Skin epidermis (tissue), 12 donors: ENCODE data around the gene GMPR2.

ENCODE experiments used
- H3K27ac ChIP-seq, 21 experiments: fragments of 200-600 bp; sonication (generic) in 11 of 21; one replicate each; pipeline ENCODE4 v1.5.0; 2020; ENCODE audit warnings: mild to moderate bottlenecking in 3 of 21, inconsistent platforms in 2 of 21, moderate library complexity in 2 of 21
- H3K4me3 ChIP-seq, 7 experiments: fragments of 200-600 bp; sonication (generic) in 2 of 7; one replicate each; pipeline ENCODE4 v1.5.0; 2020; ENCODE audit warnings: inconsistent platforms in 2 of 7, mild to moderate bottlenecking in 2 of 7, moderate library complexity in 1 of 7

GMPR2 gene

GRCh38 chr14:24261256-24261968 is 28.7 kb downstream of the GMPR2 start:
- H3K4me3 ChIP-seq, result peak overlapping the region in 5 of 7 experiments; percentile 1 to 23 (median 7)
- H3K27ac ChIP-seq, result peak overlapping the region in 11 of 21 experiments; percentile 11 to 82 (median 45)

GRCh38 chr14:24261969-24262327 is 29.2 kb downstream of the GMPR2 start:
- peak overlapping the region in 8 of 21 experiments; percentile 16 to 82 (median 69) for H3K27ac ChIP-seq
- peak overlapping the region in 4 of 7 experiments; percentile 1 to 23 (median 9) for H3K4me3 ChIP-seq

GRCh38 chr14:24262821-24263733 is 30.3 kb downstream of the GMPR2 start, which contains the start of gene TGM1:
Gene TGM1 (minus strand): TSS chr14:24263177. CDS start chr14:24262352, 825 bp downstream.
- peak within 1 kb of the TSS; percentile 13 to 82 (median 65) for H3K27ac ChIP-seq

GRCh38 chr14:24263848-24264247 is 31.1 kb downstream of the GMPR2 start:
- Histone ChIP-seq H3K4me3 (no peak overlapping the region), H3K27ac (peak overlapping the region in 18 of 21 experiments; percentile 6 to 82 (median 68))

More at GRCh38 chr14:24262821-24263733, 30.3 kb downstream of the GMPR2 start, which contains the start of gene TGM1:
- peak within 1 kb of the TSS in 5 of 7 experiments; percentile 1 to 23 (median 11) for H3K4me3 ChIP-seq

- peak overlapping the region in 19 of 21 experiments; percentile 13 to 82 (median 65) for H3K27ac ChIP-seq
- no peak overlapping the region for H3K4me3 ChIP-seq
These were observed 31.6 kb downstream of the GMPR2 start for GRCh38 chr14:24264298-24264697.

GRCh38 chr14:24266344-24267244 is 33.9 kb downstream of the GMPR2 start:
- Histone ChIP-seq H3K4me3 (no peak overlapping the region), H3K27ac (no peak overlapping the region)

GRCh38 chr14:24267516-24267915 is 34.8 kb downstream of the GMPR2 start:
- Histone ChIP-seq H3K4me3 (no peak overlapping the region), H3K27ac (no peak overlapping the region)

- no peak overlapping the region for H3K27ac ChIP-seq
- no peak overlapping the region for H3K4me3 ChIP-seq
These were observed 35.5 kb downstream of the GMPR2 start for GRCh38 chr14:24268225-24268624.

- Histone ChIP-seq H3K27ac (no peak overlapping the region), H3K4me3 (no peak overlapping the region)
These were observed 36.6 kb downstream of the GMPR2 start for GRCh38 chr14:24269368-24269767.

- Histone ChIP-seq H3K27ac (peak overlapping the region in 3 of 21 experiments; percentile 19 to 100 (median 100)), H3K4me3 (no peak overlapping the region)
These were observed 37.3 kb downstream of the GMPR2 start for GRCh38 chr14:24269910-24270536.

GRCh38 chr14:24270537-24271133 is 37.9 kb downstream of the GMPR2 start:
- H3K27ac ChIP-seq, result peak overlapping the region; percentile 95 to 100 (median 99)

GRCh38 chr14:24271134-24271833 is 38.6 kb downstream of the GMPR2 start, which contains the start of gene RABGGTA:
Gene RABGGTA (minus strand): TSS chr14:24271597. CDS start chr14:24271115, 482 bp downstream.
- peak within 1 kb of the TSS; percentile 69 to 89 (median 71) for H3K4me3 ChIP-seq

More at GRCh38 chr14:24270537-24271133, 37.9 kb downstream of the GMPR2 start:
- H3K4me3 ChIP-seq, result peak overlapping the region; percentile 69 to 89 (median 71)

GRCh38 chr14:24271834-24272263 is 39.1 kb downstream of the GMPR2 start:
- H3K27ac ChIP-seq, result peak overlapping the region; percentile 95 to 100 (median 99)
- H3K4me3 ChIP-seq, result peak overlapping the region; percentile 69 to 89 (median 71)

More at GRCh38 chr14:24271134-24271833, 38.6 kb downstream of the GMPR2 start, which contains the start of gene RABGGTA:
- H3K27ac ChIP-seq, result peak within 1 kb of the TSS; percentile 95 to 100 (median 99)

GRCh38 chr14:24272467-24272866 is 39.7 kb downstream of the GMPR2 start:
- H3K4me3 ChIP-seq, result no peak overlapping the region
- H3K27ac ChIP-seq, result peak overlapping the region in 13 of 21 experiments; percentile 83 to 100 (median 99)

GRCh38 chr14:24273422-24273998 is 40.8 kb downstream of the GMPR2 start:
- no peak overlapping the region for H3K4me3 ChIP-seq
- peak overlapping the region in 19 of 21 experiments; percentile 13 to 100 (median 66) for H3K27ac ChIP-seq

GRCh38 chr14:24274101-24274543 is 41.4 kb downstream of the GMPR2 start:
- Histone ChIP-seq H3K4me3 (no peak overlapping the region), H3K27ac (peak overlapping the region in 17 of 21 experiments; percentile 55 to 100 (median 72))

GRCh38 chr14:24277071-24277470 is 44.3 kb downstream of the GMPR2 start:
- H3K27ac ChIP-seq, result peak overlapping the region in 16 of 21 experiments; percentile 2 to 70 (median 43)
- no peak overlapping the region for H3K4me3 ChIP-seq
